ACHN (cell line): ENCODE data around the gene FDPS.
"Not testable (repeated sequence)": the region's sequence is repeated elsewhere in the genome, so short reads cannot be mapped to it uniquely, and the experiment has no call there.

Source experiments
- DNase-seq: peaks from one replicate; pipeline ENCODE4 v3.0.0-alpha.2; 2015
- in situ Hi-C: cut with HindIII; loops from 2 replicates; pipeline ENCODE4 v1.10.0; 2017; ENCODE audit warnings: low sequenced_read_pairs, low pct_ligation_motif_present, low pct_unique_long_range_greater_than_20kb

Gene FDPS

GRCh38 chr1:155326631-155327037 is 18.0 kb downstream of the FDPS start:
- DNase-seq = no peak
- in situ Hi-C loops = no loop called here

DNA sequence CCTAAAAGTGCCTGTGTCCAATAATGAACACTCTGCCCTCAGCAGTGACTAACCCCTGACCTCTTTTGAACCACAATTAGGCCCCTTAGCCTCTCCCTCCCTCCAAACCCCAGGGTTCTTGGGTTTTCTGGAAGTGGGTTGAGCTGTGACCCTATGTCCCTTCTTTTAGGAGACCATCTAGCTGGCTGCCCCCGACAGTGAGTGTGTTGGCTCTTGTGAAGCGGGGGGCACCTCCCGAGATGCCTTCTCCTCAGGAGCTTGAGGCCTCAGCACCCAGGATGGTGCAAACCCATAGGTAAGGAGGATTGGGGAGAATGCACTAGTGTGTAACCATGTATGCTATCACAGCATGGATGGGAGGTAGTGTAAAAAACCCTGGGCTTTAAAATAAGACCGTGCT is 19.3 kb downstream of the FDPS start:
- no peak for DNase-seq
- in situ Hi-C loops = no loop called here

GRCh38 chr1:155328856-155329255 is 20.2 kb downstream of the FDPS start:
- DNase-seq, in situ Hi-C loops: not testable (repeated sequence)

- in situ Hi-C loops = no loop called here
- no peak for DNase-seq
These were observed 21.4 kb downstream of the FDPS start for GRCh38 chr1:155329980-155330598.

GRCh38 chr1:155334962-155335361 is 26.3 kb downstream of the FDPS start:
- in situ Hi-C loops = no loop called here

DNA sequence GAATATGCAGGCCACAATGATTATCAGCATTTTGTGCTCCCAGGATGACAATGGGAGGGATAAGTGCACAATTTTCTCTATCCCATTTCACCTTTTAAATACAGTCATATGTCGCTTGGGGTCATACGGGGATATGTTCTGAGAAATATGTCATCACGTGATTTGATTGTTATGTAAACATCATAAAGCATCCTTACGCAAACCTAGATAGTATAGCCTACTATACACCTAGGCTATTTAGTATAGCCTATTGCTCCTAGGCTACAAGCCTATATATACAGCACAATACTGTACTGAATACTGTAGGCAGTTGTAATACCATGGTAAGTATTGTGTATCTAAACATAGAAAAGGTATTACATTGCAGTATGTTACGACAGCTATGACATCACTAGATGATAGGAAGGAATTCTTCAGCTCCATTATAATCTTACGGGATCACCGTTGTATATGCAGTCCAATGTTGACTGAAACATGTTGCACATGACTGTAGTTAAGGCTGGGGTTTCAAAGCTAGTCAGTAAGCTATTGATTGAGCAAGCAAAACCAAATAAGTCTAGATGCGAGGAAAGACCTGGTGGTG is 30.9 kb downstream of the FDPS start:
- no peak for DNase-seq
- in situ Hi-C loops = no loop called here

More at GRCh38 chr1:155334962-155335361, 26.3 kb downstream of the FDPS start:
- DNase-seq = no peak

DNA sequence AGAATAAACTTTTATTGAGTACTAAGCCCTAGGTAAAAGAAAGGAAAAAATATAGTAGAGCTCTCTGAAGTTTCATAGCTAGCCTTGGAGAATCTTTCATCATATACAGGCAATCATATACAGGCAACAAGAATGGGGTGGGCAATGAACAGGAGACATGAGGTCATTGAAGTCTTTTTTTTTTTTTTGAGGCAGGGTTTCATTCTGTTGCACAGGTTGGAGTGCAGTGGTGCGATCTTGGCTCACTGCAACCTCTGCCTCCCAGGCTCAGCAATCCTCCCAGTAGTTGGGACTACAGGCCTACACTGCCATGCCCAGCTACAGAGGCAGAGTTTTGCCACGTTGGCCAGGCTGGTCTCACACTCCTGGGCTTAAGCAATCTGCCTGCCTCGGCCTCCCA is 34.2 kb downstream of the FDPS start:
- DNase-seq = no peak
- in situ Hi-C loops = no loop called here

DNA sequence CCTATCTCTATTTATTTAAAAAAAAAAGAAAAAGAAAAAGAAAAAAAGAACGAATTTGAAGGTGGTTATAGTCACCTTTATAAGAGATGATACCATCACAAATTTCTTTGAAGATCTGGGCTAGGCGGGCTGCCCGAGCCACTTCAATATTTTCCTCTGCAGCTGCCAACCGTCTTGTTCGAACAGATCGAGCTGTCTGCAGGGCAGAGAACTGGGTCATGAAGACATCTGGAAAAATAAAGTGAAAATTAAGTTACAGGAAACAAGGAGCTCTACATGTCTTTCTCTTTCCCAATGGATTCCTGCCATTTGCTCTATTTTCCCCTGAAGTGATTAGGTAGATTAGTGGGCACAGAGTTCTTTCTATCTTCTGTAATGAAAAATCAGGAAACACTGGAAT is 44.0 kb downstream of the FDPS start:
- in situ Hi-C loops = no loop called here

DNA sequence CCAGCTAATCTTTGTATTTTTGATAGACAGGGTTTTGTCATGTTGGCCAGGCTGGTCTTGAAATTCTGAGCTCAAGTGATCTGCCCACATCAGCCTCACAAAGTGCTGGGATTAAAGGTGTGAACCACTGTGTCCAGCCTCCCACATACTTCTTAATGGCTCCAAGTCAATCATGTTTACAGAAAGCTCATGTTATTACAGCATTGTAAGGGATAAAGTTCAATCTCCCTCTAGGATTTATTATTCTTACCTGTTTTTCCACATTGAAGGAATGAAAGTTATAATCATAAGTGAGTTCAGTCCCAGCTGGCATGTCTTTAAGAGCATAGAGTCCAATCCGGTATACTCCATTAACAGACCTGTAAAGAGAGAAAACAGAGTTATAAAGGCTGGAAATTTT is 51.4 kb downstream of the FDPS start:
- in situ Hi-C loops = no loop called here
- DNase-seq = no peak

More for the DNA sequence above, 44.0 kb downstream of the FDPS start:
- DNase-seq = no peak
